CD4-positive, alpha-beta T cell treated with Interleukin-6 at 100 ng/mL for 8 hours (primary cell): ENCODE results near the gene PRDM16.
A peak's percentile ranks its signal among the peaks of the same experiment; 100 is the strongest.

Source experiments
- DNase-seq: peaks from one replicate; pipeline ENCODE4 v3.0.0-alpha.2; 2020; ENCODE audit warnings: mixed read lengths, low spot score

Gene PRDM16

DNA sequence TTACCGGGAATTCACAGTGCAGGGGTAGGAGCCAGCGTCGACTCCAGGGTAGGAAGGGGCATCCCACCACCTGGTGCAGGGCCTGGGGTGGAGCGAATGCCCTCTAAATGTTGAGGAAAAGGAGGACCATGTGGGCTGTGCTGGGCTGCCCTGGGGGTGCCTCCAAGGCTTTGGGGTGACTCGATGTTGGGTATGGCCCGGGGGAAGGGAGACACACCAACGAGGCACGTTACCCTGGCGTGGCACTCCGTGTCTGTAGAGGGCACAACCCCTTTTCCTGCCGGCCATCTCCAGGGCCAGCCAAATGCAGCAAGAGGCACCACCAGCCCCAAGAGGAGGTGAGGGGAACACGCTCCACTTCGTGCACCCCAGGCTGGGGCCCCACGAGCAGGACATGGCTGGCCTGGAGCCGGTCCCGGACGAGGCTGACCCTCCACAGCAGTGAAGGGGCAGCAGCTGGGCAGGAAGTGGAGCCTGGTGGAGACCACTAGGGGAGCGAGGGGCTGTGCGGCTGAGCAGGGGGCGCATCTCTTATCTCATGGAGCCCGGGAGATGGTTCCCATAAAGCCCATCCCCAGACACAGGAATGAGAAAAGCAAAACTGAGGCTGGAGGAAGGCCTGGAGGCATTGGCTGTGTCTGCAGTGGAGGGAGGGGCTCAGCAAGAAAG, 36.5 kb upstream of the PRDM16 start:
- no peak for DNase-seq

DNA sequence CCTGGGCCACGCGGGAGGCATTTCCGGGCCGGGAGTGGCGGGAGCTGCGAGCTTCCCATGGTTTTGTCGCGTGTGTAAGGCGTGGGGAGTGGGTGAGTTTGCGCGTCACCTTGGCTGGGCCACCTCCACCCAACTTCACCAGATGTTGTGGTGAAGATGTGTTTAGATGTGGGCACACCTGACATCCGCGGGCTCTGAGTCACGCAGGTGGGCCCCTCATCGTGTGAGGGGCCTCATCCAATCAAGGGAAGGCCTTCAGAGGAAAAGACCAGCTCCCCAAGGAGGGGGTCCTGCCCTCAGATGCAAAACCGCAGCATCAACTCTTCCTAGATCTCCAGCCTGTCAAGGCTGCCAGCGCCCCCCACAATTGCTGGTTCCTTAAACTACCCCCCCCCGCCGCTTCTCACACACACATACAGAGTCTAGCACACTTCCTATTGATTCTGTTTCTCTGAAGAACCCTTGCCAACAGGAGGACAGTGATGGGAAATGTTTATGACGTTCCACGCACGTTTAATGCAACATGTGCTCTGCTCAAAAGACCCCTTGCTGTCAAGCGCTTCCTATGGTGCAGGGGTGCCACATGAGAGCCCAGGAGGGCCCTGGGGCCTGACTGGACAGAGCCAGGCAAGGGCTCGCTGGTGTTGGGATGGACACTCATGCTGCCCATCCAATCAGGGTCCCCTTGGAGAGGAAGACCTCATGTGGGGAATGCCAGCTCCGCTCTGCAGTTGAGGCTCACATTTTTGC, 35.8 kb upstream of the PRDM16 start:
- DNase-seq, result peak; percentile 42

DNA sequence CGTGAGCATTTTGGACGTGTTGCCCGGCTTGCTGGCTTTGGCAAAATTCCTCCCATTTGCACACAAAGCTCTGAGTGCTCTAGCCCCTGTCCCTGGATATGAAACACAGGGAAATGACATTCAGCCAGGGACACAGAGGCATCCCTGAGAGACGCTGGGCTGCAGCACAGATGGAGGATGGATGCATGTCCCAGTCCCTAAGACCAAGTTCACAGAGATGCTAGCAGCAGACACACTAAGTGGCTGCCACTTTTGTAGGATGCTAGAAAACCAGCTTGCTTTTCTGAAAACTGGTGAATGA, 35.3 kb upstream of the PRDM16 start:
- DNase-seq, result no peak

DNA sequence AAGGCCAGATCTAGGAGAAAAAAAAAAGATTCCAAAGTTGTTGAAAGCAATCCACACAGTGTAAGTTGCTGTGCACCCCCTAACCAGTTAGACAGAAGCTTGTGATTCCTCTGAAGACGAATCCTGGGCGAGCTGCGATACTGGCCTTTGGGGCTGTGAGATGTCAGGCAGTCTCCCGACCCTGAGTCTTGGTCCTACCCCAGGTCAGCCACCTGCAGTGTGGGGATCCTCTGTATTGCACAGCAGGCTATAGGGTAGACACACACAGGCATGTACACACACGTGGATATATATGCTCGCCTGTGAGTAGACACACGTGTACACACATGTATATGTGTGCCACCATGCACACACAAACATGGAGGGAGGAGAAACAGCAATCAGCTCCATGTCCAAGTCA, 34.8 kb upstream of the PRDM16 start:
- DNase-seq, result no peak

DNA sequence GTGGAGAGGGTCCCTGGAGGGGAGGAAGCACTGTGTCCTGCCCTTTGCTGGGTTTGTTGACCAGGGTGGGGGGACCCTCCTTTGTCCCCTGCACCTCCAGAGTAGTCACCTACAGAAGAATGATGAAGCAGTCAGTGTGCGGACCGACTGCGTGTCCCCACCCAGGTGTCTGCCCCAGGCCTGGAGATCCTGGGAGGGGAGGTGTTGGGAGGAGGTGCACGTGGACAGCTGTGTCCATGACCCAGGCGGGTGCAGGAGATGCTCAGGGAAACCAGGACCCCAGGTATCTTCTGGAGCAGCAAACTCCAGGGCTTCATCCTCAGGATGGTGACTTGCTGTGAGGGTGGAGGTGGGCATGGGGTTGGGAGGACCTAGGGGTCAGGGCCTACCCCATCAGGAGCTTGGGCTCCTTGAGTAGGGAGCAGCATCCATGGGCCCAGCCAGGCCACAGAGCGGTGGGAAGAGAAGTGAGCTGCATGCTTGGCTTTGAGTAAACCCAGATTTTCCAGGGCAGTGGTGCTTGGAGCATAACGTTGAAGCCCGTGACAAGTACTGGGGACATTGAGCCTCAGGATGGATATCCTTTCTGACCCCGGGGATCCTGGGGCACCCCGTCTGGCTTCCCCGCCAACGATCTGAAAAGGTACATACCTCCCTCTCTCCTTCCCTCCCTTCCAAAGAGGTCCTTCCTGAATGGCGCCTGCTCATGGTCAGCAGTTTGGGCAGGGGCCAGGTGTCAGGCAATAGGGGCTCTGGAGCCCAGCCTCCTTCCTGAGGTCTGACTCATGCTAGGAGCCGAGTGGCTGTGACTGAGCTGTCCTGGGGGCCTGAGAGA, 34.1 kb upstream of the PRDM16 start:
- no peak for DNase-seq

DNA sequence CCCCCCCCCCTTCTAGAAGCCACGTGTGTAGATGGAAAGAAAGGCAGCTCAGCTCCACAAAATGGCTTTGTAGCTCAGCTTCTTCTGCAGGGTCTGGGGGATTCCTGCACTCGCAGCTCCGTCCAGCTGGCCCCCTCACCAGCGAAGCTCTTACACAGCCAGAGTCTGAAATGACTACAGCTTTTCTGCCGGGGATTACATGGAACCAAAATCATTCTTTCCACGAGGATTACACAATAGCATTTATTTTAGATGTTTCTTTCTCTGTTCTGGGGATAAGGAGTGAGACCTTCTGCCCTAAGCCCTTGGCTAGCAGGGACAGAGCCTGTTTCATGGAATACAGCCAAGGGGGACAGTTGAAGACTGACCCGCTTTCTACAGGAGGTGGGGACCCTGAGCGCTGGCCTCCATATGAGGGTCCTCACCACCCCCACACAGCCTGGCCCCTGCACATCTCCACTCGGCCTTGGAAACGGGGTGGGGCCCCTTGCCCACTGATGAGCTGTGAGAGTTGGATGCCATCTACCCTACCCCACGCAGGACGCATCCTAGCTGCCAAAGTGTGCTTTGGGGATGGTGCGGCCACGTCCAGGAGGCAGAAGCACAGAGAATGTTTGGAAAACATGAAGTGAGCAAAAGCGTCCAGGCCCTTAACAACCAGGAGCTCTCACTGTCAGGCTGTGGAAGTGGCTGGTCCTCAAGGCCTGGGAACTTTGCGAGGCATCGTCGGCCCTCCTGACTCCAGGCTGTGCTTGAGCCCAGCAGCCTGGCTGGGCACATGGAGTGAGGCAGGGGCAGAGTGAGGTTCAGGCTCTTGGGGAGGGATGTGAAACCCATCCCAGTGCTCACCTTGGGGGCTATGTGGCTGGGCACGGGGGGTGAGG, 33.2 kb upstream of the PRDM16 start:
- DNase-seq, result no peak

DNA sequence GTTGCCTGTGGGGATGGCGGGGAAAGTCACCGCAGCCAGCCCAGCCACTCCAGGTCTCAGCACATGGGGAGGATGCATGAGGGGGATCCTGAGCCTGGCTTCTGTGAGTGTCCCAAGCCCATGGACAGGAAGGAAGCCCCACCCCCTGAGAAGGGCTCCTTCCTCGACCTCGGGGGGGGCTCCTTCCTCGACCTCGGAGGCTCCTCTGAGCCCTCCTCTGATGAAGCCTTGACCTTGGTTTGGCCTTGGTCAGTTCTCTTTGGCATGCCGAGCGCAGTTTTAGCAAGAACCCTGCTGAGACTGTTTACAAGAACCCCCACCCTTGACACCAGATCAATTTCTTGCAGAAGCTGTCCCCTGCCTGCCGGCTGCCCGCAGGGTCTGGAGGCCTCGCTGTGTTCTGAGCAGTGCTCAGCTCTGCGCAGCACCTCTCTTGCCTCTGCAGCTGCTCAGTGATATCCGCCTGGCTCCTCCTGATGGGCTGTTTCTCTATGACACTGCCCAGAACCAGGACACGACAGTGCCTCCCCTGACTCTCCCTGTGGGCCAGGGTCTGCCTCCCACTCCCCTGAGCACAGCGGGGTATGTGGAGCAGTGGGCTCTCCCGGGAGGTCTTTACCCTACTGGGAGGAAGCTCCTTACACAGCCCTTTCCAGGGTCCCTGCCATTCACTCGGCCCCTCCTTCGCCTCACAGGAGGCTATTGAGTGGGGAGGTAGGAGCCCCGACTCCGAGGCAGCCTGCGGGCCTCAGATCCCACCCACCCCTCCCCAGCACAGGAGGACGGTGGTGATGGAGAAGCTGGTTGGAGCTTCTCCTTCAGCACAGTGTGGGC, 32.3 kb upstream of the PRDM16 start:
- DNase-seq, result no peak

DNA sequence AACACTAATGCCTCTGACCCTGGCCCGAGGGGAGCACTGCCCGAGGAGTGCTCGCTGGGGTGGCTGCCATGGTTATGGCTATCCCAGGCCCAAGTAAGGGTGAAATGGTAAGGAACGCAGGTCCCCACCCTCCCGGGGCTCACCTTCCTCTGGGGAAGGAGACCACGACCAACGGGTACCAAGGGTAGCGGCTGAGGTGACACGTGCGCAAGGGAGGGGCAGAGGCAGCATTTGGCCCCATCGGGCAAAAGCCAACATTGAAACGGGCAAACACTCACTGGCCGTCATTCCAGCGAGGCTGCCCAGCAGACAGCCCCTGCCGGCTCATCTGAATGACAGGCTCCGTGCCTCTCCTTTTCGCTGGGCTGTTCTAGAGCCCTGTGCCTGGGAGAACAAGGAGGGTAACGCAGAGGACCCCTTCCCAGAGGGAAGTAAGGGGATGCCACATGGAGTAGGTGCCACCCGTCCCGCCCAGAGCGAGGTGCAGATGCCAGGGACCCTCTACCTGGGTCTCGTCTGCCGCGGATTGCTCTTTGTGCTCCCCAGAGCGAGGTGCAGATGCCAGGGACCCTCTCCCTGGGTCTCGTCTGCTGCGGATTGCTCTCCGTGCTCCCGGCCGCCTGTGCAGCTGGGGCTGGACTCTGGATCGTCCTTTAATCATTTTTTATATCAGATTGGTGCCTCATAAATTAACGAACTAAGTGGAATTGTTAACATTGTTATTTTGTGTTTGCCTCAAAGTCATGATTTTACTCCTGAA, 31.5 kb upstream of the PRDM16 start:
- no peak for DNase-seq

DNA sequence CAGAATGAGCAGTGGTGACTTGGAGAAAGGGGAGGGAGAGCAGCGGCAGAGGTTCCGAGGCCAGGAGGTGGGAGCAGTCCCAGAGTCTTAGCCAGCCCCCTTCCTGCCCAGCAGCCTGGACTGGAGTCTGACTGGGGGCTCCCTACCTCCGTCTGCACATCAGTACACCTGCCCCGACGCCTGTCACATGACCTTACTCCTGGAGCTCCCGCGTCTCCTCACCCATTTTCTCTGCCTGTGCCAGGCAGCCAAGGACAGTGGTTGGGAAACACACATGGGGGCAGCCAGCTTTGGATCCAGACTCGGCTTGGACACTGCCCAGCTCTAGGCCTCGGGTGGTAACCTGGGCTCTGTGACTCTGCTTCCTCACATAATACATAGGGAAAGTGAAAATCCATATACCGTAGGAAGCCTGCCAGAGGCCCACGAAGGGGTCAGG, 30.9 kb upstream of the PRDM16 start:
- no peak for DNase-seq

DNA sequence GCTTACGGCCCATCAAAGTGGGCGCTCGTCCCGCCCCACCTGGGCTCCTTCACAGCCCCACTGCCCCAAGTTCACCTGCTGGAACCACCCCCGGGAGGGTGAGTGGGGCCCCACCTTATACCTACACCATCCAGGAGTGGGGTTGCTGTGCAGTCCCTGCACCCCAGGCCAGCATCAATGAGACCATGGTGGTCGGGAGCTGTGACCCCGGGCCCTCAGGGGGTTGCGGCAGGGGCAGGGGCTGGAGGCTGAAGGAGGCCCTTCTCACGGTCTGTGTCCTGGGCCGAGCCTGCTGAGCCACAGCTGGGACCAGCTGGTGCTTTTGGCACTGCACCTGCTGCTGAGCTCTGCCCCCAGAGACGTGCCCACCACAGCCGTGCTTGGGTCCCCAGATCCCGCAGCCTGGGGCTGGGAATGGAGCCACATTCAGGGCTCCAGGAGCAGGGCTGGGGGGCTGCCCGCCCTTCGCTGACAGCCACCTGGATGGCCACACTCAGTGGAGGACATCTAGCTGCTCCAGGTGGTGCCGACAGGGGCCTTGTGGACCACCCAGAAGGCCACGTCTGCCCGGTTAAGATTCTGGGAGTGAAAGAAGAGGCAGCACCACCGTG, 30.3 kb upstream of the PRDM16 start:
- DNase-seq, result no peak

DNA sequence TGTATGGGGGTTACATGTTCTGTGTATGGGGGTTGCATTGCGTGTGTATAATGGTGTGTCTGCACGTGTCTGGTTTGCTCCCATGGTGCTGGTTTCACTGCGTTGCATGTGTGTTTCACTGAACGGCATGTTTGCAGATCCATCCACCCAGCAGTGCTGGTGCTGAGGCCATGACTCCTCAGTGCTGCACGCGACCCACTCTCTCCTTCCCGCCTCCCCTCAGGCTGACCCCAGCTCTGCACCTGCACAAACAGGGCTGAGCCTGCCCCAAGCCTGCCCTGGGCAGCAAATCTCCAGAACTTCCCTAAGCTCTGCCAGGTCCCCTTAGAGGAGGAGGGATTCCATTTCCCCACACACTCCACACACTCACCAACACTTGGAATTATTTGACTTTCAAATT, 29.0 kb upstream of the PRDM16 start:
- DNase-seq, result no peak

DNA sequence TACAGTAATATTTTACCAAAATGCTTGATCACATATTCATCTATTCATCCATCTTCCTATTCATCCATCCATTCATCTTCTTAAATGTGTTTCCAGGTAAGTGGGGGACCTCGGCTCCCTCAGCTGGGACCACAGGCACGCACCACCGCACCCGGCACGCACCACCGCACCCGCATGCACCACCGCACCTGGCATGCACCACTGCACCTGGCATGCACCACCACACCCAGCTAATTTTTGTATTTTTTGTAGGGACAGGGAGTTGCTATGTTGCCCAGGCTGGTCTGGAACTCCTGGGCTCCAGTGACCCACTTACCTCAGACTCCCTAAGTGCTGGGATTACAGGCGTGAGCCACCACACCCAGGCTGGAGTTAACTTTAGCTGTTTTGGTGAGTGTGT, 26.5 kb upstream of the PRDM16 start:
- no peak for DNase-seq

DNA sequence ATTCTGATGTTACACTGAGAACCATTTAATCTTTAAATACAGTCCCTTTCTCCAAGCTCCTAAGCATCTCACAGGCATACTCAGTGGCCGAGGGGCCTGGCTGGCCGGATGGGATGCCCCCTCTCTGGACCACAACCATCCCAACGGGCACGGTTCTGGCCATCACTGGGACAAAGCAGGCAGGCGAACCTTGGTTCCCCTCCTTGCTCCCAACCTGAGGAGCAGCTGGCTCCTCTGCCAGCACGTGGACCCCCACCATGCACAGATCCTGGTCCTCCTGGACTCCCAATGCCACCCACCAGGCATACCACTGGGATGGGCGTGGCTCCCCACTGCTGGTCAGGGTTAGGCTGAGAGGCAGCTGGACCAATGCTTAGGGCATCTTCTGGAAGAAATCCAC, 19.8 kb upstream of the PRDM16 start:
- no peak for DNase-seq

DNA sequence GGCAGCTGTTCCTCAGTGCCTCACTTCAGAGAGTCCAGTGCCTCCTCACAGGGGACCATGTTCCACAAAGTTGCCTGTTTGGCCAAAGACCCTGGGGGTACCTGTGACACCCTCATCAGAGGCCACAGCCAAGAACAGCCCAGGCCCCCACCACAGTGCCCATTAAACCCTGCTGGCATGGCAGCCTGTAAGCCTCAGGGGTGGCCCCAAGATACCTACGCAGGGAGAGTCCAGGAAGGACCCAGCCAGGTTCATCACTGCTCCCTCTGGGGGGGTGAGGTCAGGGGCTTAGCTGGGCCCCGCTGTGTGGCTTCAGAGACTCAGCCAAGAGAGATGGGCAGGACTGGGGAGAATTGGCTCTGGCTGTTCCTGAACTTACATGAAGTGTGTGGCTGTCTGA, 19.1 kb upstream of the PRDM16 start:
- no peak for DNase-seq

DNA sequence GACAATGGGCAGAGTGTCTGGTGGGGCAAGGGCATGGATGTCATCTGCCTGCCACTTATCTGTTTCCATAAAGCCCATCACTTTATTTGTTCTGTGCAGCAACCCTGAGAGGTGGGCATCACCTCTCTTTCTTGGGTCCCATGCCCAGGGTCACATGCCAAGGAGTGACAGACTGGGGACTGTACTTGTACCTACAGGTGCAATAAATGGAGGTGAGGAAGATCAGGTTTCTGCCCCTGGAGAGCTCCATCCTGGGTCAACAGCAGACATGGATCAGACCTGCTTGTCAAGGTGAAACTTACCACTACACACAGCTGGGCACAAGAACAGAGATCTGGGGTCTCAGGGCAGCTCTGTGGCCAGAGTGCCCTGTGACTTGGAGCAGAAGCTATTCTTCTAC, 18.4 kb upstream of the PRDM16 start:
- no peak for DNase-seq

DNA sequence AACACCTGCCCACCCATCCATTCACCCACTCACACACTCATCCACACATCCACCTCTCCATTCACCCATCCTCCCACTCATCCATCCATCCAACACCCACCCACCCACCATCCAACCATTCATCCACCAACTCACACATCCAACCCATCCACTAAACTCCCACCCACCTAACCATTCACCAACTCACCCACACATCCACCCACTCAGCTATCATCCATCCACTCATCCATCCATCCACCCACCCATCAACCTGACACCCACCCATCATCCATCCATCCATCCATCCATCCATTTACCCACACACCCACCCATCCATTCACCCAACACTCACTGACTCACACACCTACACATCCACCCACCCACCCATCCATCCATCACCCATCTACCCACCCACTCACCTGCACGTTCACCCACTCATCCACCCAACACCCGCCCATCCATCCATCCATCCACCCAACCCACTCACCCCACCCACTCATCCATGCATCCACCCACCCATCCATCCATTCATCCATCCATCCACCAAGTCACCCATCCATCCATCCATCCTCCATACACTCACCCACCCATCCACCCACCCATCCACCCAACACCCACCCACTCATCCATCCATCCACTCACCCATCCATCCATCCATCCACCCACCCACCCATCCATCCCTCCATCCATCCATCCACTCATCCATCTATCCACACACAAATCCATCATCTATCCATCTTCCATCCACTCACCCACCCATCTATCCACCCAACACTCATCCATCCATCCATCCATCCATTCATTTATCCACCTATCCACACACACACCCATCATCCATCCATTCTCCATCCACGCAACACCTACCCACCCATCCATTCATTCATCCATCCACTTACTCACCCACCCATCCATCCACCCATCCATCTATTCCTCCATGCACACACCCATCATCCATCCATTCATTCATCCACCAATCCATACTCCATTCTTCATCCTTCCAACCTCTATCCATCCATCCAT, 17.4 kb upstream of the PRDM16 start:
- no peak for DNase-seq

DNA sequence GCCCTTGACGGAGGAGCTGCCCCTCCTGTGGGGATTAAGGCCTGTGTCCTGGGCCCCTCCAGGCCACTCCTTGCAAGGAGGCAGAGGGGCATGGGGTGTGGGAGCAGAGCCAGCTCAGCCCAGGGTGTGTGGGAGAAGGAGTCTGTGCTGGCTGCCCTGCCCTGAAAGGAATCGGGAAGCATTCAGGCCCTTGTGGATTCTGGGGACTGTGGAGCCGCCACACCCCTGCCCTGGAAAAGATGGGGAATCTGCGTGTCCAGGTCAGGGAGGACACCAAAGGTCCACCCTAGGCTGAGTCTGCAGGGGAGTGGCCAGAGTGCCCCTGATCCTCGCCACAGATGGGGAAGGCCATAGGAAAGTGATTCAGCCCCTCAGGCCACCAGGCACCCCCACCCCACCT, 16.5 kb upstream of the PRDM16 start:
- no peak for DNase-seq

DNA sequence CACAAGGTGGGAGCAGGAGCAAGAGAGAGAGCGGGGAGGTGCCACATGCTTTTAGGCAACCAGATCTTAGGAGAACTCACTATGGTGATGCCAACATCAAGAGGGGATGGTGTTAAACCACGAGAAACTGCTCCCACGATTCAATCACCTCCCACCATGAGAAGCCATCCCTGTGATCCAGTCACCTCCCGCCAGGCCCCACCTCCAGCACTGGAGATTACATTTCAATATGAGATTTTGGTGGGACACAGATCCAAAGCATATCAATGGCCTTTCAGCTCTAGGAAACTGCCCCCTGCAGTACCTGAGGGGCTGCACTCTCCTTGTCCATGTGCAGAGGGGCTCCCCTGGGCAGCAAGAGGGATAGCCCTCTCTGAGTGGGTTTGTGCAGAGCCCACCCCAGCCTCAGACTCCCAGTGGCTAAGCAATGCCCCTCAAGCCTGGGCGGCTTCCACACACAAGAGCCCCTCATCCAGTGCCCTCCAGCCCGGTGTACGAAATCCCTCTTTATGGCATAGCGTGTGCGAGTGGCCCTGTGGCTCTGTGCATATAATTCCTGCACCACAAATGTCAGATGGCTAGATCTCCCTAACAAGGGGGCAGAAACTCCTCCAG, 15.5 kb upstream of the PRDM16 start:
- no peak for DNase-seq
